DOHH2 (cell line): Measurements from ENCODE around the gene HPSE2.

ENCODE experiments used
- H3F3A ChIP-seq: fragments of 200-600 bp; sonication (generic), shearing (Covaris generic); 2 replicates; pipeline ENCODE4 v1.6.0; 2016; ENCODE audit warnings: antibody characterized with exemption, mild to moderate bottlenecking; ENCODE audit not compliant: control insufficient read depth, insufficient read depth
- H3K27ac ChIP-seq: fragments of 200-600 bp; sonication (generic); 2 replicates; pipeline ENCODE4 v1.5.1; 2014; ENCODE audit warnings: low read depth, mild to moderate bottlenecking, low read length, moderate library complexity
- H3K27me3 ChIP-seq: fragments of 200-600 bp; sonication (generic); 2 replicates; pipeline ENCODE4 v1.6.1; 2014; ENCODE audit warnings: mild to moderate bottlenecking, low read length, mixed read lengths; ENCODE audit not compliant: control insufficient read depth
- H3K36me3 ChIP-seq: fragments of 200-600 bp; sonication (generic); 2 replicates; pipeline ENCODE4 v1.6.1; 2014; ENCODE audit warnings: mild to moderate bottlenecking, low read length, moderate library complexity, mixed read lengths; ENCODE audit not compliant: control insufficient read depth
- H3K4me1 ChIP-seq: fragments of 200-600 bp; sonication (generic); 2 replicates; pipeline ENCODE4 v1.6.1; 2014; ENCODE audit warnings: mild to moderate bottlenecking, low read length, mixed read lengths; ENCODE audit not compliant: control insufficient read depth
- H3K4me2 ChIP-seq: fragments of 200-600 bp; sonication (generic); 2 replicates; pipeline ENCODE4 v1.6.0; 2014; ENCODE audit warnings: mild to moderate bottlenecking, low read length, moderate library complexity
- H3K4me3 ChIP-seq: fragments of 200-600 bp; sonication (generic); 2 replicates; pipeline ENCODE4 v1.5.1; 2014; ENCODE audit warnings: mild to moderate bottlenecking, low read length, mixed read lengths
- H3K79me2 ChIP-seq: fragments of 200-600 bp; sonication (generic); 2 replicates; pipeline ENCODE4 v1.6.1; 2014; ENCODE audit warnings: mild to moderate bottlenecking, low read length, mixed read lengths; ENCODE audit not compliant: control insufficient read depth
- H3K9me2 ChIP-seq: fragments of 200-600 bp; sonication (generic); replicated peaks from 2 replicates; pipeline ENCODE4 v1.6.1; 2014; ENCODE audit warnings: mild to moderate bottlenecking, low read length, mixed read lengths; ENCODE audit not compliant: control insufficient read depth
- H3K9me3 ChIP-seq: fragments of 200-600 bp; sonication (generic); 2 replicates; pipeline ENCODE4 v1.6.1; 2014; ENCODE audit warnings: antibody characterized with exemption, low read length, mixed read lengths; ENCODE audit not compliant: control insufficient read depth, insufficient read depth
- H4K20me1 ChIP-seq: fragments of 200-600 bp; sonication (generic); 2 replicates; pipeline ENCODE4 v1.6.0; 2014; ENCODE audit warnings: low read depth, mild to moderate bottlenecking, antibody characterized with exemption, low read length, moderate library complexity; ENCODE audit not compliant: control insufficient read depth, insufficient read depth
- CTCF ChIP-seq: fragments of 200-600 bp; sonication (generic); IDR thresholded peaks from one replicate; pipeline ENCODE4 v1.5.1; 2014; ENCODE audit warnings: antibody characterized with exemption, mild to moderate bottlenecking, low read depth, low read length; ENCODE audit not compliant: poor library complexity, severe bottlenecking
- EZH2phosphoT487 ChIP-seq: fragments of 200-600 bp; sonication (generic); IDR thresholded peaks from 2 replicates; pipeline ENCODE4 v1.6.1; 2017; ENCODE audit warnings: borderline replicate concordance, mild to moderate bottlenecking, antibody characterized with exemption, low read length, moderate library complexity, mixed read lengths

HPSE2 gene

GRCh38 chr10:98638920-98639319 lies 596.7 kb downstream of the HPSE2 start:
- no peak for TF ChIP-seq EZH2phosphoT487
- TF ChIP-seq CTCF: no peak

GRCh38 chr10:98636921-98637329 lies 598.7 kb downstream of the HPSE2 start:
- Histone ChIP-seq H3K27me3 (no peaks in the 10 kb centered on the region), H3K4me3 (peak overlapping the region; percentile 51), H3K4me2 (peak overlapping the region; percentile 69), H3K27ac (peak overlapping the region; percentile 55), H3F3A (no peaks in the 10 kb centered on the region), H3K4me1 (peaks cover 25% of the 10 kb centered on the region), H3K36me3 (no peaks in the 10 kb centered on the region), H3K9me3 (no peaks in the 10 kb centered on the region), H3K79me2 (no peaks in the 10 kb centered on the region), H4K20me1 (no peaks in the 10 kb centered on the region), H3K9me2 (no peaks in the 10 kb centered on the region)
- TF ChIP-seq CTCF: no peak
- no peak for TF ChIP-seq EZH2phosphoT487

More at GRCh38 chr10:98638920-98639319, 596.7 kb downstream of the HPSE2 start:
- no peaks in the 10 kb centered on the region for H3K79me2 ChIP-seq
- H3K27ac ChIP-seq: no peak overlapping the region
- peaks cover 25% of the 10 kb centered on the region for H3K4me1 ChIP-seq
- H3F3A ChIP-seq: no peaks in the 10 kb centered on the region
- H3K9me3 ChIP-seq: no peaks in the 10 kb centered on the region
- no peaks in the 10 kb centered on the region for H3K27me3 ChIP-seq
- no peak overlapping the region for H3K4me3 ChIP-seq
- H3K36me3 ChIP-seq: no peaks in the 10 kb centered on the region
- no peaks in the 10 kb centered on the region for H4K20me1 ChIP-seq
- no peak overlapping the region for H3K4me2 ChIP-seq
- no peaks in the 10 kb centered on the region for H3K9me2 ChIP-seq

GRCh38 chr10:98632456-98633150 lies 603.0 kb downstream of the HPSE2 start:
- Histone ChIP-seq H3K4me1 (peaks cover 18% of the 10 kb centered on the region), H3K9me3 (no peaks in the 10 kb centered on the region), H3K4me3 (no peak overlapping the region), H3K27me3 (no peaks in the 10 kb centered on the region), H3K79me2 (no peaks in the 10 kb centered on the region), H4K20me1 (no peaks in the 10 kb centered on the region), H3K27ac (no peak overlapping the region), H3K4me2 (no peak overlapping the region), H3F3A (no peaks in the 10 kb centered on the region), H3K36me3 (no peaks in the 10 kb centered on the region), H3K9me2 (no peaks in the 10 kb centered on the region)
- TF ChIP-seq CTCF (no peak), EZH2phosphoT487 (no peak)
